HepG2 (cell line): Measurements from ENCODE around the gene PACS2. TPM values are rescaled to one million over a fixed set of nuclear protein-coding genes. Genes with fewer than 3 reads are reported as not detected.

Experiments used
- GABPB1 ChIP-seq: IDR thresholded peaks from 2 replicates; pipeline ENCODE4 v1.6.1; 2016; ENCODE audit warnings: mild to moderate bottlenecking, missing genetic modification reagents, moderate library complexity, missing compliant biosample characterization
- HDAC1 ChIP-seq: sonication (generic); formaldehyde crosslinking; IDR thresholded peaks from 2 replicates; pipeline ENCODE4 v1.5.1; 2020; ENCODE audit warnings: mild to moderate bottlenecking, missing genetic modification reagents
- MXD1 ChIP-seq: sonication (generic); formaldehyde crosslinking; IDR thresholded peaks from 2 replicates; pipeline ENCODE4 v1.4.0; 2020; ENCODE audit warnings: mild to moderate bottlenecking, missing genetic modification reagents
- NR0B2 ChIP-seq: sonication (generic); formaldehyde crosslinking; IDR thresholded peaks from 2 replicates; pipeline ENCODE4 v1.4.0; 2020; ENCODE audit warnings: mild to moderate bottlenecking, missing genetic modification reagents
- SALL1 ChIP-seq: sonication (generic); formaldehyde crosslinking; IDR thresholded peaks from 2 replicates; pipeline ENCODE4 v1.8.0; 2022; ENCODE audit warnings: mild to moderate bottlenecking, missing genetic modification reagents
- SAP130 ChIP-seq: IDR thresholded peaks from 2 replicates; pipeline ENCODE4 v1.6.1; 2016; ENCODE audit warnings: low read depth
- YEATS4 ChIP-seq: sonication (generic); formaldehyde crosslinking; IDR thresholded peaks from 2 replicates; pipeline ENCODE4 v1.4.0; 2020; ENCODE audit warnings: missing genetic modification reagents, borderline replicate concordance
- ZBTB7B ChIP-seq: sonication (generic); formaldehyde crosslinking; IDR thresholded peaks from 2 replicates; pipeline ENCODE4 v1.4.0; 2020; ENCODE audit warnings: missing genetic modification reagents
- ZFAT ChIP-seq: sonication (generic); formaldehyde crosslinking; conservative IDR thresholded peaks from 2 replicates; pipeline ENCODE4 v1.8.1; 2023; ENCODE audit warnings: missing genetic modification reagents, inconsistent platforms
- ZNF644 ChIP-seq: IDR thresholded peaks from 2 replicates; pipeline ENCODE4 v1.6.1; 2016; ENCODE audit warnings: low read depth
- ZNF687 ChIP-seq: sonication (generic); formaldehyde crosslinking; IDR thresholded peaks from 2 replicates; pipeline ENCODE4 v1.5.1; 2020; ENCODE audit warnings: mild to moderate bottlenecking, missing genetic modification reagents, moderate library complexity
- ZNF790 ChIP-seq: sonication (generic); formaldehyde crosslinking; IDR thresholded peaks from 2 replicates; pipeline ENCODE4 v1.8.0; 2022; ENCODE audit warnings: missing genetic modification reagents, mild to moderate bottlenecking, borderline replicate concordance
- ZSCAN21 ChIP-seq: sonication (generic); formaldehyde crosslinking; IDR thresholded peaks from 2 replicates; pipeline ENCODE4 v1.8.0; 2022; ENCODE audit warnings: mild to moderate bottlenecking, missing genetic modification reagents, moderate library complexity, borderline replicate concordance
- polyA plus RNA-seq, 8 experiments: library from polyadenylated mRNA; depleted of rRNA in 3 of 8; stranded (reverse) in 7 of 8; unstranded in 1 of 8; fragments of >200 nt; fragmentation: Illumina TruSeq in 4 of 8; extraction: Trizol in 4 of 8; gene quantifications; 2 replicates each; pipeline versions ENCODE4 v1.2.1 to v1.2.3, GENCODE V29; 2011 to 2016; ENCODE audit warnings: low read depth in 4 of 8, missing spikeins in 1 of 8, mixed read lengths in 1 of 8; ENCODE audit not compliant: insufficient read depth in 1 of 8
- total RNA-seq, 5 experiments: library from RNA; depleted of rRNA; stranded (reverse); fragments of >200 nt; fragmentation: Illumina TruSeq; extraction: Trizol; gene quantifications; 2 replicates each; pipeline ENCODE4 v1.2.3, GENCODE V29; 2016; ENCODE audit warnings: low read depth in 1 of 5
- TF ChIP-seq, protein P1 (sequence below): sonication (generic); formaldehyde crosslinking; IDR thresholded peaks from 2 replicates; pipeline ENCODE4 v1.5.0; 2020; ENCODE audit warnings: mild to moderate bottlenecking, missing genetic modification reagents, borderline replicate concordance
- TF ChIP-seq, protein P2 (sequence below): sonication (generic); formaldehyde crosslinking; IDR thresholded peaks from 2 replicates; pipeline ENCODE4 v1.5.0; 2020; ENCODE audit warnings: missing genetic modification reagents, mild to moderate bottlenecking, borderline replicate concordance

PACS2 gene
- total and polyA plus RNA-seq, 2 of the 13 experiments (the other 11 are each of a cell fraction or from before 2014, with no cell fraction given) = 23.6 to 27.6 TPM

GRCh38 chr14:105315211-105315721 is 718 bp downstream of the PACS2 start (continued):
- TF ChIP-seq ZFAT (0 out of 2 replicates have a peak, but pooled peaks have one; percentile 29), NR0B2 (CRISPR knock-in tag) (0 out of 2 replicates have a peak, but pooled peaks have one; percentile 29), MXD1 (CRISPR knock-in tag) (peak; percentile 24; the same call in 1 of the 2 replicates), ZSCAN21 (CRISPR knock-in tag) (0 out of 2 replicates have a peak, but pooled peaks have one; percentile 38), SAP130 (CRISPR knock-in tag) (peak; percentile 53), ZNF687 (CRISPR knock-in tag) (peak; percentile 63), HDAC1 (CRISPR knock-in tag) (0 out of 2 replicates have a peak, but pooled peaks have one; percentile 48), ZBTB7B (CRISPR knock-in tag) (peak; percentile 36; the same call in 1 of the 2 replicates), YEATS4 (CRISPR knock-in tag) (0 out of 2 replicates have a peak, but pooled peaks have one; percentile 3), ZNF644 (no peak), GABPB1 (CRISPR knock-in tag) (peak; percentile 60; the same call in 1 of the 2 replicates), ZNF790 (CRISPR knock-in tag) (no peak), SALL1 (CRISPR knock-in tag) (peak; percentile 46; the same call in 1 of the 2 replicates)
- TF ChIP-seq, protein P1, sequence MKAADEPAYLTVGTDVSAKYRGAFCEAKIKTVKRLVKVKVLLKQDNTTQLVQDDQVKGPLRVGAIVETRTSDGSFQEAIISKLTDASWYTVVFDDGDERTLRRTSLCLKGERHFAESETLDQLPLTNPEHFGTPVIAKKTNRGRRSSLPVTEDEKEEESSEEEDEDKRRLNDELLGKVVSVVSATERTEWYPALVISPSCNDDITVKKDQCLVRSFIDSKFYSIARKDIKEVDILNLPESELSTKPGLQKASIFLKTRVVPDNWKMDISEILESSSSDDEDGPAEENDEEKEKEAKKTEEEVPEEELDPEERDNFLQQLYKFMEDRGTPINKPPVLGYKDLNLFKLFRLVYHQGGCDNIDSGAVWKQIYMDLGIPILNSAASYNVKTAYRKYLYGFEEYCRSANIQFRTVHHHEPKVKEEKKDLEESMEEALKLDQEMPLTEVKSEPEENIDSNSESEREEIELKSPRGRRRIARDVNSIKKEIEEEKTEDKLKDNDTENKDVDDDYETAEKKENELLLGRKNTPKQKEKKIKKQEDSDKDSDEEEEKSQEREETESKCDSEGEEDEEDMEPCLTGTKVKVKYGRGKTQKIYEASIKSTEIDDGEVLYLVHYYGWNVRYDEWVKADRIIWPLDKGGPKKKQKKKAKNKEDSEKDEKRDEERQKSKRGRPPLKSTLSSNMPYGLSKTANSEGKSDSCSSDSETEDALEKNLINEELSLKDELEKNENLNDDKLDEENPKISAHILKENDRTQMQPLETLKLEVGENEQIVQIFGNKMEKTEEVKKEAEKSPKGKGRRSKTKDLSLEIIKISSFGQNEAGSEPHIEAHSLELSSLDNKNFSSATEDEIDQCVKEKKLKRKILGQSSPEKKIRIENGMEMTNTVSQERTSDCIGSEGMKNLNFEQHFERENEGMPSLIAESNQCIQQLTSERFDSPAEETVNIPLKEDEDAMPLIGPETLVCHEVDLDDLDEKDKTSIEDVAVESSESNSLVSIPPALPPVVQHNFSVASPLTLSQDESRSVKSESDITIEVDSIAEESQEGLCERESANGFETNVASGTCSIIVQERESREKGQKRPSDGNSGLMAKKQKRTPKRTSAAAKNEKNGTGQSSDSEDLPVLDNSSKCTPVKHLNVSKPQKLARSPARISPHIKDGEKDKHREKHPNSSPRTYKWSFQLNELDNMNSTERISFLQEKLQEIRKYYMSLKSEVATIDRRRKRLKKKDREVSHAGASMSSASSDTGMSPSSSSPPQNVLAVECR (CRISPR knock-in tag) = peak; percentile 46; the same call in 1 of the 2 replicates
- TF ChIP-seq, protein P2, sequence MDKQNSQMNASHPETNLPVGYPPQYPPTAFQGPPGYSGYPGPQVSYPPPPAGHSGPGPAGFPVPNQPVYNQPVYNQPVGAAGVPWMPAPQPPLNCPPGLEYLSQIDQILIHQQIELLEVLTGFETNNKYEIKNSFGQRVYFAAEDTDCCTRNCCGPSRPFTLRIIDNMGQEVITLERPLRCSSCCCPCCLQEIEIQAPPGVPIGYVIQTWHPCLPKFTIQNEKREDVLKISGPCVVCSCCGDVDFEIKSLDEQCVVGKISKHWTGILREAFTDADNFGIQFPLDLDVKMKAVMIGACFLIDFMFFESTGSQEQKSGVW (CRISPR knock-in tag) = no peak
